ENCODE measurements around the gene EPN2.

Gene EPN2

GRCh38 chr17:19378416-19379360 lies 141.5 kb downstream of the EPN2 start, which contains the start of gene MAPK7:
TSS of gene MAPK7 (plus strand) at chr17:19378498. CDS start at chr17:19378901, 403 bp downstream.
- no peak for DNase-seq (ENCODE audit: low read depth)
- in situ Hi-C loops (cut with HindIII; ENCODE audit: low sequenced_read_pairs) = no loop called here
- peak within 1 kb of the TSS; percentile 74 for H3K4me3 ChIP-seq (ENCODE audit: low read depth, low read length)
- TF ChIP-seq CTCF (IDR thresholded peaks at IDR 0.05; ENCODE audit: low read depth, low read length, missing control alignments) = no peak

DNA sequence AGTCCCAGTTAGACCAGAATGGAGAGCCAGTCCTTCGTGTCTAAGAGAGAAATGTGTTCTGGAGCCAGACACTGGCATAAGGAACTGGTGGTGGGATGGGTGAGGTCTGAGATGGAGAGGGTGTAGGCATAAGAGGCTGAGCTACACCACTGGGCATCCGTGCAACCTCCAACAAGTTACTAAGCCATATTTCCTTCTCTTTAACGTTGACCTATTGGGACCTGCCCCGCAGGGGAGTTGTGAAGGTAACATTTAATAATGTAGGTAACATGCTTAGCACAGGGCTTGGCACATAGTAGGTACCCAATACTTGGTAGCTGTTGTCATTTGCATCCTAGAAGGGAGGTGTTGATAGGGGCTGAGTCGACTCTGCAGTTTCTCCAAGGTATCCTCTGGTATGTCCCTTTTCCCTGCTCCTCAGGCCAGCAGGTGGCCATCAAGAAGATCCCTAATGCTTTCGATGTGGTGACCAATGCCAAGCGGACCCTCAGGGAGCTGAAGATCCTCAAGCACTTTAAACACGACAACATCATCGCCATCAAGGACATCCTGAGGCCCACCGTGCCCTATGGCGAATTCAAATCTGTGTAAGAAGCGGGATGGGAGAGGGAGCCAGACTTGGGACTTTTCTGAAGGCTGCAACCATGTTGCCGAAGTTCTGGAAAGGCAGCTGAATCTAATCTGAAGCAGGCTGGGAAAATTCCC lies 142.3 kb downstream of the EPN2 start:
- in situ Hi-C loops (cut with HindIII; ENCODE audit: low sequenced_read_pairs) = no loop called here
- no peak for DNase-seq (ENCODE audit: low read depth)
- peak overlapping the region; percentile 74 for H3K4me3 ChIP-seq (ENCODE audit: low read depth, low read length)
- TF ChIP-seq CTCF (IDR thresholded peaks at IDR 0.05; ENCODE audit: low read depth, low read length, missing control alignments) = no peak

GRCh38 chr17:19380481-19381301 lies 143.5 kb downstream of the EPN2 start:
- TF ChIP-seq CTCF (IDR thresholded peaks at IDR 0.05; ENCODE audit: low read depth, low read length, missing control alignments) = no peak
- no peak overlapping the region for H3K4me3 ChIP-seq (ENCODE audit: low read depth, low read length)
- in situ Hi-C loops (cut with HindIII; ENCODE audit: low sequenced_read_pairs) = no loop called here
- no peak for DNase-seq (ENCODE audit: low read depth)

DNA sequence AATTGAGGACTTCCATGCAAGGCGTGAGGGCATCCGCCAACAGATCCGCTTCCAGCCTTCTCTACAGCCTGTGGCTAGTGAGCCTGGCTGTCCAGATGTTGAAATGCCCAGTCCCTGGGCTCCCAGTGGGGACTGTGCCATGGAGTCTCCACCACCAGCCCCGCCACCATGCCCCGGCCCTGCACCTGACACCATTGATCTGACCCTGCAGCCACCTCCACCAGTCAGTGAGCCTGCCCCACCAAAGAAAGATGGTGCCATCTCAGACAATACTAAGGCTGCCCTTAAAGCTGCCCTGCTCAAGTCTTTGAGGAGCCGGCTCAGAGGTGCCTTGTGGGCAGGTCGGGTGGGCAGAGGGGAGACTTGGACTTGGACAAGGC lies 144.2 kb downstream of the EPN2 start:
- H3K4me3 ChIP-seq (ENCODE audit: low read depth, low read length) = no peak overlapping the region
- no peak for DNase-seq (ENCODE audit: low read depth)
- no peak for TF ChIP-seq CTCF (IDR thresholded peaks at IDR 0.05; ENCODE audit: low read depth, low read length, missing control alignments)
- in situ Hi-C loops (cut with HindIII; ENCODE audit: low sequenced_read_pairs) = no loop called here

- TF ChIP-seq CTCF (IDR thresholded peaks at IDR 0.05; ENCODE audit: low read depth, low read length, missing control alignments) = no peak
- no peak for DNase-seq (ENCODE audit: low read depth)
- in situ Hi-C loops (cut with HindIII; ENCODE audit: low sequenced_read_pairs) = no loop called here
- H3K4me3 ChIP-seq (ENCODE audit: low read depth, low read length) = no peak overlapping the region
These were observed 144.7 kb downstream of the EPN2 start for GRCh38 chr17:19381741-19382444.
